ENCODE measurements around the gene TGFB1.

The TGFB1 gene

GRCh38 chr19:41399525-41399924, 45.8 kb upstream of the TGFB1 start:
- Histone ChIP-seq H3K9ac (ENCODE audit: low read depth, low read length, poor library complexity, severe bottlenecking) (peak overlapping the region; percentile 95), H3K4me3 (ENCODE audit: low read length, poor library complexity, severe bottlenecking) (peak overlapping the region; percentile 97), H2AFZ (ENCODE audit: low read length) (no peak overlapping the region), H3K9me3 (ENCODE audit: insufficient read depth, low read depth, low read length) (no peaks in the 10 kb centered on the region), H3K9me2 (replicated peaks; ENCODE audit: low read depth, low read length) (no peaks in the 10 kb centered on the region), H3K4me2 (ENCODE audit: low read depth, low read length, poor library complexity, severe bottlenecking) (peak overlapping the region; percentile 98), H4K20me1 (ENCODE audit: insufficient read depth, low read length, poor library complexity, severe bottlenecking) (peaks cover 3% of the 10 kb centered on the region), H3K4me1 (ENCODE audit: insufficient read depth, low read length, poor library complexity, severe bottlenecking) (peaks cover 19% of the 10 kb centered on the region), H3K36me3 (ENCODE audit: insufficient read depth, low read length) (no peaks in the 10 kb centered on the region), H3K27me3 (ENCODE audit: insufficient read depth, low read length, poor library complexity, severe bottlenecking) (no peaks in the 10 kb centered on the region), H3K79me2 (ENCODE audit: insufficient read depth, low read length) (peaks cover 59% of the 10 kb centered on the region), H3F3A (ENCODE audit: low read depth) (no peaks in the 10 kb centered on the region)
- TF ChIP-seq EZH2phosphoT487 (IDR thresholded peaks at IDR 0.05; ENCODE audit: borderline replicate concordance) = no peak
- TF ChIP-seq, protein P1, sequence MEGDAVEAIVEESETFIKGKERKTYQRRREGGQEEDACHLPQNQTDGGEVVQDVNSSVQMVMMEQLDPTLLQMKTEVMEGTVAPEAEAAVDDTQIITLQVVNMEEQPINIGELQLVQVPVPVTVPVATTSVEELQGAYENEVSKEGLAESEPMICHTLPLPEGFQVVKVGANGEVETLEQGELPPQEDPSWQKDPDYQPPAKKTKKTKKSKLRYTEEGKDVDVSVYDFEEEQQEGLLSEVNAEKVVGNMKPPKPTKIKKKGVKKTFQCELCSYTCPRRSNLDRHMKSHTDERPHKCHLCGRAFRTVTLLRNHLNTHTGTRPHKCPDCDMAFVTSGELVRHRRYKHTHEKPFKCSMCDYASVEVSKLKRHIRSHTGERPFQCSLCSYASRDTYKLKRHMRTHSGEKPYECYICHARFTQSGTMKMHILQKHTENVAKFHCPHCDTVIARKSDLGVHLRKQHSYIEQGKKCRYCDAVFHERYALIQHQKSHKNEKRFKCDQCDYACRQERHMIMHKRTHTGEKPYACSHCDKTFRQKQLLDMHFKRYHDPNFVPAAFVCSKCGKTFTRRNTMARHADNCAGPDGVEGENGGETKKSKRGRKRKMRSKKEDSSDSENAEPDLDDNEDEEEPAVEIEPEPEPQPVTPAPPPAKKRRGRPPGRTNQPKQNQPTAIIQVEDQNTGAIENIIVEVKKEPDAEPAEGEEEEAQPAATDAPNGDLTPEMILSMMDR (conservative IDR thresholded peaks at IDR 0.05; ENCODE audit: low read length) = no peak

DNA sequence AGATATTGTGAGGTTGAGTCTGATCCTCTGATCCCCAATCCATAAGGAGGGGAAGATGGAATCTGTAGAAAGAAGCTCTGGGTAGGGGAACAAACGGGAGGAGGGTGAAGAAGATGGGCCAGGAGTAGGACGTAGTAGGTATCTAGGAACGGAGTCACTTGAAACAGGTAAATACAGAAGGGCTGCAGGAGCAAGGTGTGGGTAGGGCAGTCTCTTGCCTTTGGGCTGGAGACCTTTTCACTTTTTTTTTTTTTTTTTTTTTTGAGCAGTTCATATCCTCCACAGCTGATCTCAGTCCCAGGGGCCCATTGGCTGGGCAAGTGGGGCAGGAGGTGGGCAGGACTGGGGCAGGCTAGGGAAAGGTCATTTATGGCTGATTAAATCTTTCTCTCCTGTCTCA, 45.4 kb upstream of the TGFB1 start:
- H3K4me1 ChIP-seq (ENCODE audit: insufficient read depth, low read length, poor library complexity, severe bottlenecking) = peaks cover 19% of the 10 kb centered on the region
- H3K9me2 ChIP-seq (replicated peaks; ENCODE audit: low read depth, low read length) = no peaks in the 10 kb centered on the region
- H3K79me2 ChIP-seq (ENCODE audit: insufficient read depth, low read length) = peaks cover 59% of the 10 kb centered on the region
- H2AFZ ChIP-seq (ENCODE audit: low read length) = no peak overlapping the region
- peak overlapping the region; percentile 95 for H3K9ac ChIP-seq (ENCODE audit: low read depth, low read length, poor library complexity, severe bottlenecking)
- peaks cover 3% of the 10 kb centered on the region for H4K20me1 ChIP-seq (ENCODE audit: insufficient read depth, low read length, poor library complexity, severe bottlenecking)
- H3K27me3 ChIP-seq (ENCODE audit: insufficient read depth, low read length, poor library complexity, severe bottlenecking) = no peaks in the 10 kb centered on the region
- no peaks in the 10 kb centered on the region for H3K36me3 ChIP-seq (ENCODE audit: insufficient read depth, low read length)
- H3K9me3 ChIP-seq (ENCODE audit: insufficient read depth, low read depth, low read length) = no peaks in the 10 kb centered on the region
- H3K4me2 ChIP-seq (ENCODE audit: low read depth, low read length, poor library complexity, severe bottlenecking) = peak overlapping the region; percentile 98
- no peaks in the 10 kb centered on the region for H3F3A ChIP-seq (ENCODE audit: low read depth)
- no peak for TF ChIP-seq EZH2phosphoT487 (IDR thresholded peaks at IDR 0.05; ENCODE audit: borderline replicate concordance)
- TF ChIP-seq, protein P1 (conservative IDR thresholded peaks at IDR 0.05; ENCODE audit: low read length) = no peak
- H3K4me3 ChIP-seq (ENCODE audit: low read length, poor library complexity, severe bottlenecking) = peak overlapping the region; percentile 97

GRCh38 chr19:41398598-41398997, 44.9 kb upstream of the TGFB1 start:
- H2AFZ ChIP-seq (ENCODE audit: low read length) = no peak overlapping the region
- peak overlapping the region; percentile 95 for H3K9ac ChIP-seq (ENCODE audit: low read depth, low read length, poor library complexity, severe bottlenecking)
- H3K4me1 ChIP-seq (ENCODE audit: insufficient read depth, low read length, poor library complexity, severe bottlenecking) = peaks cover 19% of the 10 kb centered on the region
- H3F3A ChIP-seq (ENCODE audit: low read depth) = no peaks in the 10 kb centered on the region
- H3K36me3 ChIP-seq (ENCODE audit: insufficient read depth, low read length) = no peaks in the 10 kb centered on the region
- no peaks in the 10 kb centered on the region for H3K27me3 ChIP-seq (ENCODE audit: insufficient read depth, low read length, poor library complexity, severe bottlenecking)
- peaks cover 61% of the 10 kb centered on the region for H3K79me2 ChIP-seq (ENCODE audit: insufficient read depth, low read length)
- H3K4me2 ChIP-seq (ENCODE audit: low read depth, low read length, poor library complexity, severe bottlenecking) = peak overlapping the region; percentile 98
- H3K9me3 ChIP-seq (ENCODE audit: insufficient read depth, low read depth, low read length) = no peaks in the 10 kb centered on the region
- TF ChIP-seq, protein P1 (conservative IDR thresholded peaks at IDR 0.05; ENCODE audit: low read length) = no peak
- no peak for TF ChIP-seq EZH2phosphoT487 (IDR thresholded peaks at IDR 0.05; ENCODE audit: borderline replicate concordance)
- H4K20me1 ChIP-seq (ENCODE audit: insufficient read depth, low read length, poor library complexity, severe bottlenecking) = peaks cover 3% of the 10 kb centered on the region
- H3K4me3 ChIP-seq (ENCODE audit: low read length, poor library complexity, severe bottlenecking) = peak overlapping the region; percentile 97
- no peaks in the 10 kb centered on the region for H3K9me2 ChIP-seq (replicated peaks; ENCODE audit: low read depth, low read length)

Data from Loucy (cell line).